Smooth muscle cell (in vitro differentiated cells): ENCODE results near the gene GALE. TPM values are rescaled to one million over a fixed set of nuclear protein-coding genes. Genes with fewer than 3 reads are reported as not detected.

Experiments
- DNase-seq: peaks from one replicate; lab custom pipeline; 2025; ENCODE audit not compliant: unreplicated experiment; lab: John Stamatoyannopoulos, UW
- H2AFZ ChIP-seq: fragments of 200-600 bp; sonication (generic); 2 replicates; pipeline ENCODE4 v1.6.0; 2016; ENCODE audit warnings: antibody characterized with exemption, low read depth, mild to moderate bottlenecking
- H3F3A ChIP-seq: fragments of 200-600 bp; sonication (generic); 2 replicates; pipeline ENCODE4 v1.6.0; 2017; ENCODE audit warnings: antibody characterized with exemption, low read depth
- H3K27ac ChIP-seq: fragments of 200-600 bp; sonication (generic); 2 replicates; pipeline ENCODE4 v1.5.1; 2016; ENCODE audit warnings: low read depth, mild to moderate bottlenecking
- H3K27me3 ChIP-seq: fragments of 200-600 bp; sonication (generic); 2 replicates; pipeline ENCODE4 v1.6.1; 2016; ENCODE audit warnings: low read depth, mild to moderate bottlenecking
- H3K36me3 ChIP-seq: fragments of 200-600 bp; sonication (generic); 2 replicates; pipeline ENCODE4 v1.5.1; 2016; ENCODE audit warnings: low read depth
- H3K4me1 ChIP-seq: fragments of 200-600 bp; sonication (generic); 2 replicates; pipeline ENCODE4 v1.5.1; 2016; ENCODE audit warnings: low read depth
- H3K4me2 ChIP-seq: fragments of 200-600 bp; sonication (generic); 2 replicates; pipeline ENCODE4 v1.6.0; 2016; ENCODE audit warnings: mild to moderate bottlenecking
- H3K4me3 ChIP-seq: fragments of 200-600 bp; sonication (generic); 2 replicates; pipeline ENCODE4 v1.5.1; 2016; ENCODE audit warnings: mild to moderate bottlenecking
- H3K79me2 ChIP-seq: fragments of 200-600 bp; sonication (generic); 2 replicates; pipeline ENCODE4 v1.6.0; 2016; ENCODE audit warnings: low read depth, mild to moderate bottlenecking
- H3K9ac ChIP-seq: fragments of 200-600 bp; sonication (generic); 2 replicates; pipeline ENCODE4 v1.6.0; 2016; ENCODE audit warnings: low read depth
- H3K9me3 ChIP-seq: fragments of 200-600 bp; sonication (generic); replicated peaks from 2 replicates; pipeline ENCODE4 v1.5.1; 2016; ENCODE audit warnings: low read depth
- H4K20me1 ChIP-seq: fragments of 200-600 bp; sonication (generic); 2 replicates; pipeline ENCODE4 v1.6.0; 2016; ENCODE audit warnings: low read depth
- CTCF ChIP-seq: fragments of 200-600 bp; sonication (generic); IDR thresholded peaks from 2 replicates; pipeline ENCODE4 v1.5.1; 2017; ENCODE audit warnings: borderline replicate concordance, mild to moderate bottlenecking, antibody characterized with exemption; ENCODE audit not compliant: insufficient read depth, poor library complexity, severe bottlenecking
- WGBS: methylation state at CpG from one replicate; pipeline ENCODE4 v1.1.7; 2016; ENCODE audit warnings: low lambda C conversion rate; 5-methylcytosine and 5-hydroxymethylcytosine counted together
- polyA plus RNA-seq: library from polyadenylated mRNA; unstranded; fragments of >200 nt; fragmentation: Nextera tagmentation; extraction: Ambion mirVana; gene quantifications from 2 replicates; pipeline ENCODE4 v1.2.1, GENCODE V29; 2016
- total RNA-seq: library from RNA; depleted of rRNA; stranded (reverse); fragments of >200 nt; gene quantifications from 2 replicates; pipeline ENCODE4 v1.2.3, GENCODE V29; 2014

Gene GALE
- total and polyA plus RNA-seq, 2 experiments from 2014 or later: 51.7 to 75.2 TPM

GRCh38 chr1:23809751-23810171, 9.2 kb upstream of the GALE start:
- Histone ChIP-seq H3K27ac (no peak overlapping the region), H3F3A (no peaks in the 10 kb centered on the region)
- 29% methylated on average over 6 of the region's 6 CpGs for WGBS

GRCh38 chr1:23807453-23807852, 6.9 kb upstream of the GALE start:
- no peak for TF ChIP-seq CTCF
- Histone ChIP-seq H3K79me2 (no peaks in the 10 kb centered on the region), H3K27ac (no peak overlapping the region), H3K4me3 (no peak overlapping the region), H3K4me2 (no peak overlapping the region), H3F3A (peaks cover 3% of the 10 kb centered on the region), H3K27me3 (no peaks in the 10 kb centered on the region), H3K36me3 (no peaks in the 10 kb centered on the region), H3K4me1 (no peaks in the 10 kb centered on the region), H4K20me1 (no peaks in the 10 kb centered on the region), H2AFZ (no peak overlapping the region), H3K9me3 (no peaks in the 10 kb centered on the region), H3K9ac (no peak overlapping the region)
- no peak for DNase-seq
- whole genome bisulfite sequencing: 76% methylated on average over 3 of the region's 3 CpGs

More at GRCh38 chr1:23809751-23810171, 9.2 kb upstream of the GALE start:
- Histone ChIP-seq H3K9me3 (no peaks in the 10 kb centered on the region), H3K79me2 (no peaks in the 10 kb centered on the region), H3K4me3 (no peak overlapping the region), H3K27me3 (no peaks in the 10 kb centered on the region), H3K4me2 (no peak overlapping the region), H3K9ac (no peak overlapping the region), H3K36me3 (peaks cover 7% of the 10 kb centered on the region), H3K4me1 (no peaks in the 10 kb centered on the region), H2AFZ (no peak overlapping the region), H4K20me1 (no peaks in the 10 kb centered on the region)
- DNase-seq: no peak
- peak; percentile 54 for TF ChIP-seq CTCF

- Histone ChIP-seq H3K4me2 (no peak overlapping the region), H3F3A (peaks cover 11% of the 10 kb centered on the region), H3K36me3 (no peaks in the 10 kb centered on the region), H3K27me3 (no peaks in the 10 kb centered on the region), H3K27ac (no peak overlapping the region), H3K4me1 (no peaks in the 10 kb centered on the region), H3K9ac (no peak overlapping the region), H3K79me2 (no peaks in the 10 kb centered on the region), H4K20me1 (no peaks in the 10 kb centered on the region), H2AFZ (no peak overlapping the region), H3K9me3 (no peaks in the 10 kb centered on the region), H3K4me3 (no peak overlapping the region)
- no peak for TF ChIP-seq CTCF
- DNase-seq: no peak
- WGBS: 78% methylated on average over 6 of the region's 6 CpGs
Observed at GRCh38 chr1:23806280-23806679, 5.7 kb upstream of the GALE start.

- no peak for DNase-seq
- Histone ChIP-seq H3K27ac (no peak overlapping the region), H3K4me3 (no peak overlapping the region), H3K27me3 (no peaks in the 10 kb centered on the region), H3K79me2 (no peaks in the 10 kb centered on the region), H2AFZ (no peak overlapping the region), H3K36me3 (no peaks in the 10 kb centered on the region), H4K20me1 (no peaks in the 10 kb centered on the region), H3K4me1 (no peaks in the 10 kb centered on the region), H3F3A (peaks cover 11% of the 10 kb centered on the region), H3K9me3 (no peaks in the 10 kb centered on the region), H3K9ac (no peak overlapping the region), H3K4me2 (no peak overlapping the region)
- no peak for TF ChIP-seq CTCF
- 96% methylated on average over 2 of the region's 2 CpGs for WGBS
Observed at GRCh38 chr1:23805025-23805424, 4.5 kb upstream of the GALE start.
